HG03196 (cell line): ENCODE results near the gene MBD3L4.
"Not testable (repeated sequence)": the region's sequence is repeated elsewhere in the genome, so short reads cannot be mapped to it uniquely, and the experiment has no call there.

Experiments
- ATAC-seq: cut with Tn5 transposase; IDR thresholded peaks from one replicate; pipeline ENCODE4 v1.9.1; 2021; ENCODE audit not compliant: unreplicated experiment

The MBD3L4 gene

GRCh38 chr19:7040079-7040478 is at the start of gene MBD3L4:
MBD3L4 (minus strand) TSS chr19:7040179; CDS start chr19:7040144, 35 bp downstream.
- ATAC-seq = not testable (repeated sequence)

DNA sequence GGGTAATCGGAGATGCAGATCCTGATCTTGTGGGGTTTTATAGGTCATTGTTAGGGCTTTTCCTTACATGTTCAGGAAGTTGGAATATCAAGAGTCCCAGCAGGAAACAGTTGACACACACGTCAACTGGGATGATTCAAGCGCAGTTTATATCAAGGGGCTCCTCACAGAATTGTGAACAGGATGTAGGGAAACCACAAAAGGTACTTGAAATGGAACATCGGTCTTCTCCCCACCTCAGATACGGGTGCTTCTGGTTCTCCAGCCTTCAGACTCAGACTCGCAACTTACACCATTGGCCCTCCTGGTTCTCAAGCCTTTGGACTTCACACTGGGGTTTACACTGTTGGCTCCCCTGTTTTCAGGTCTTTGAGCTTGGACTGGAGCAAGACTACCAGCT is 49.0 kb upstream of the MBD3L4 start:
- no peak for ATAC-seq

DNA sequence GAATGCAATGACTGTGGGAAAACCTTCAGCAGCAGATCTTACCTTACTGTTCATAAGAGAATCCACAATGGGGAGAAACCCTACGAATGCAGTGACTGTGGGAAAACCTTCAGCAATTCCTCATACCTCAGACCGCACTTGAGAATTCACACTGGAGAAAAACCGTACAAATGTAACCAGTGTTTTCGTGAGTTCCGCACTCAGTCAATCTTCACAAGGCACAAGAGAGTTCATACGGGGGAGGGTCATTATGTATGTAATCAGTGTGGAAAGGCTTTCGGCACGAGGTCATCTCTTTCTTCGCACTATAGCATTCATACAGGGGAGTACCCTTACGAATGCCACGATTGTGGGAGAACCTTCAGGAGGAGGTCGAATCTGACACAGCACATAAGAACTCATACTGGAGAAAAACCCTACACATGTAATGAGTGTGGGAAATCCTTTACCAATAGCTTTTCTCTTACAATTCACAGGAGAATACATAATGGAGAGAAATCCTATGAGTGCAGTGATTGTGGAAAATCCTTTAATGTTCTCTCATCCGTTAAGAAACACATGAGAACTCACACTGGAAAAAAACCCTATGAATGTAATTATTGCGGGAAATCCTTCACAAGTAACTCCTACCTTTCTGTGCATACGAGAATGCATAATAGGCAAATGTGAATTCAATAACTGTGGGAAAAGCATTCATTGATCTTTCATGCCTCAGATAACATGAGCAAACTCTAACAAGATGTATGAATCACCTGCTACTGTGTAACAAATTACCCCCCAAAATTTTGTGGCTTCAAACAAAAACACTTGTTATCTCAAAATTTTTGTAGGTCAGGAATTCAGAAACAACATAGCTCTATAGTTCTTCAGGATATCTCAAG is 43.3 kb upstream of the MBD3L4 start:
- ATAC-seq = no peak

GRCh38 chr19:7078008-7078407 is 38.0 kb upstream of the MBD3L4 start:
- ATAC-seq = no peak

DNA sequence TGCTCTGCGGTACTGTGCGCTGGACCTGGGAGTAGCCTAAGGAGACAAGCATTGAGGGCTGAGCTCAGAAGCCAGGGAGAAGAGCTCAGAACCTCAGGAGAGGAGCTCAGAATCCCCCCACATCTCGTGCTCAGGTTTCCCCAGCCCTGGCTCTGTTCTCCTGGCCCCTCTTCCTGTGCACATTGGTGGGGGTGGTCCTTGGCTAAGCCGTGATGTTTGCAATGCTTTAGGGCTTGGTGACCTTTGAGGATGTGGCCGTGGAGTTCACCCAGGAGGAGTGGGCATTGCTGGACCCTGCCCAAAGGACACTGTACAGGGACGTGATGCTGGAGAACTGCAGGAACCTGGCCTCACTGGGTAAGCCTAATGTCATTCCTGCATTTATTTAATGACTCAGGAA is 36.2 kb upstream of the MBD3L4 start:
- ATAC-seq = no peak

GRCh38 chr19:7074705-7075282 is 34.8 kb upstream of the MBD3L4 start:
- no peak for ATAC-seq

GRCh38 chr19:7072541-7072940 is 32.6 kb upstream of the MBD3L4 start:
- ATAC-seq = no peak

- peak; percentile 21 for ATAC-seq
These were observed 29.9 kb upstream of the MBD3L4 start for GRCh38 chr19:7069904-7070226.

DNA sequence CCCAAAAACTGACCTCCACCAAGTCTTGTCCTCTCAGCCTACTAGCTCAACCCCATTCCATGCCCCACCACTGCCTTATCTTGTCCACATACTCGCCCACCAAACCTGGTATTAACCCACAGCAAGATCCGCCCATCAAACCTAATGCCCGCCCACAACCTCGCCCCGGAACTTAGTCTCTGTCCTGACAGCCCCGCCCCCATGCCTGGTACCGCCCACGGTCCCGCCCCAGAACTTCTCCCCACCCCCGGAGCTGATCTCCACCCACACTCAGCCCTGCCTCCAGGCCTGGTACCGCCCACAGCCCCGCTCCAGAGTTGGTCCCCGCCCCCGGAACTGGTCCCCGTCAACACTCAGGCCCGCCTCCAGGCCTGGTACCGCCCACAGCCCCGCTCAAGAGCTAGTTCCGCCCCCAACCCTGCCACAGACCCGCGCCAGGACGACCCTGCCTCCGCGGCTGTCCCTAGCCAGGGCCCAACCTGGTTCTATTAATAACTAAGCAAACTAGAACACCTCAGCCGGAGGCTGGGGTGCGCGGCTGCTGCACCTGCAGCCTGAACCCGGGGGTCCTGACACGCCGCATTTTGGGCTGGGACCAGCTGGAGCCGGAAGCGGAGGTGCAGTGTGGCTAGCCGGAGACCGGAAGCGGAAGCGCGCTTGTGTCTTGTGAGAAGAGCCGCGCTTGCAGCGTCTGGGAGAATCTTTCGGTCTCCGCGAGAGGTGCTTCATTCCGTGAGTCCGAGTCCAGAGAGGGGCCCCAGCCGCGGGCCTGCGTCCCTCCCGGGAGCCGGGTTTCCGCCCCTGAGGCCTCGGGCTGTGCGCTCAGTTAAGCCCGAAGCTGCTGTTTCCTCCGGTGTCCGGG is 29.3 kb upstream of the MBD3L4 start, which contains the start of gene ZNF557:
Gene ZNF557, plus strand, starts transcription at position 662 of the 862 bp plus-strand sequence. CDS start 5,372 bp downstream, outside the sequence.
- peak; percentile 91 for ATAC-seq

DNA sequence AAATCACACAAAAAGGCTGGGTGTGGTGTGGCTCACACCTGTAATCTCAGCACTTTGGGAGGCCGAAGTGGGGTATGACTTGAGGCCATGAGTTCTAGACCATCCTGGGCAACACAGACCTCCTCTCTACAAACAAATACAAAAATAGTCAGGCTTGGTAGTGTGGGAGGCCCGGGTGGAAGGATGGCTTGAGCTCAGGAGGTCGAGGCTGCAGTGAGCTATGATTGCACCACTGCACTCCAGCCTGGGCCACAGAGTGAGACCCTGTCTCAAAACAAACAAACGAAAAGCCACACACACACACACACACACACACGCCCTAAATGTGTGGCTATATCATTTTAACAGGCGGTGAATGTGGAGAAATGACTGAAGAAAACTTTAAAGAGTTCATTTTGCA is 28.6 kb upstream of the MBD3L4 start:
- ATAC-seq = no peak

DNA sequence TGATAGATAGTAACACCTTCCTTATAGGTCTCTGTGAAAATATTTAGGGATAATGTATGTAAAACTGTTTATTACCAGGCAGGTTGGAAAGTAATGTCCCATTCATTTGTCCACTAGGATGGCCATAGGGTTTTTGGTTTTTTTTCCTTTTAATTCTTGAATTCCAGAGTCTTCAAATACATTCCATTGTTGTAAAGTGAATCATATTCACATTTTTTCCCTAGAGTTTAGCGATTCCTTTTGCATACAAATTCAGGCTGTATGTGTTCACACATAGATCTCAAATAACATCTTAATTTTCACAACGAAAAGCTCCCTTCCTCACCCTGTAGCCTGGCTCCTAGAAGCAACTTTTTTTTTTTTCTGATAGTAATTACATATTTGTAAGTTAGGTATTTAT is 27.7 kb upstream of the MBD3L4 start:
- no peak for ATAC-seq

- not testable (repeated sequence) for ATAC-seq
These were observed 27.1 kb upstream of the MBD3L4 start for GRCh38 chr19:7067122-7067521.

DNA sequence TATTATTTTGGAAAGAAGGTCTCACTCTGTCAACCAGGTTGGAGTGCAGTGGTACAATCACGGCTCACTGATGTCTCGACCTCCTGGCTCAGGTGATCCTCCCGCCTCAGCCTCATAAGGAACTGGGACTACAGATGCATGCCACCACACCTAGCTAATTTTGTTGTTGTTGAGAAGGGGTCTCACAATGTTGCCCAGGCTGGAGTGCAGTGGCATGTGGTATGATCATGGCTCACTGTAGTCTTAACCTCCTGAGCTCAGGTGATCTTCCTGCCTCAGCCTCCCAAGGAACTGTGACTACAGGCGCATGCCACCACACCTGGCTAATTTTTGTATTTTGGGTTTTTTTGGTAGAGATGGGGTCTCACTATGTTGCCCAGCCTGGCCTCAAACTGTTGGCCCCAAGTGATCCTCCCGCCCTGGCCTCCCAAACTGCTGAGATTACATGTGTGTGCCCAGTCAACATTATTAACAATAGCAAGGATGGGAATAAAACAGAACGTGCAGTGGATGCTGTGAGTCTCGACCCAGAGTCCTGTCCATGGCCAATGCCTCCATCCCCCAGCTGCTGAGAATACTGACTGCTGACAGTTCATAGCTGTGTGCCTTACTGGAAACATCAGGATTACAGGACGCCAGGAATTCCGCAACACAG is 23.9 kb upstream of the MBD3L4 start:
- no peak for ATAC-seq

GRCh38 chr19:7063339-7063738 is 23.4 kb upstream of the MBD3L4 start:
- no peak for ATAC-seq

- ATAC-seq = not testable (repeated sequence)
These were observed 20.0 kb upstream of the MBD3L4 start for GRCh38 chr19:7059977-7060376.

DNA sequence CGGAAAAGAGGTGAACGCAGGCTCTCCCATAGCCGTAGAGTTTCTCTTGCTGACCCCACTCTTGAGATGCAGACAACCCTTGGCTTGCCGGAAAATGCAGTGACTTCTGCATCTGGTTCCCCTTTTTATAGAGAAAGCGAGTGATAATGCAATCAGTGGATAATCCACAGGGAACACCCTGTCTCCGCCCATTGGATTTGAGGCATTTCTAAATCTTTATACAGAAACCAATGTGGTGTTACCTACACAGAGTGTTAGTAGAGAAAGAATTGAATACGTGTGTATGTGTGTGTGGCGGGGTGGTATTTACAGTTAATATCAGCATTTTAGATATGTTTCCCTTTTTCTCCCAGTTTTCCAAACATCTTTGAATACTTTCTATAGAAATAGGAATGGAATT is 18.6 kb upstream of the MBD3L4 start, which contains the start of gene MBD3L3:
Gene MBD3L3, minus strand, starts transcription at position 101 of the 400 bp plus-strand sequence. Its CDS starts 71 bp downstream, at position 30.
- ATAC-seq = not testable (repeated sequence)

GRCh38 chr19:7056371-7056770 is 16.4 kb upstream of the MBD3L4 start:
- not testable (repeated sequence) for ATAC-seq

GRCh38 chr19:7055679-7056078 is 15.7 kb upstream of the MBD3L4 start:
- ATAC-seq = not testable (repeated sequence)

DNA sequence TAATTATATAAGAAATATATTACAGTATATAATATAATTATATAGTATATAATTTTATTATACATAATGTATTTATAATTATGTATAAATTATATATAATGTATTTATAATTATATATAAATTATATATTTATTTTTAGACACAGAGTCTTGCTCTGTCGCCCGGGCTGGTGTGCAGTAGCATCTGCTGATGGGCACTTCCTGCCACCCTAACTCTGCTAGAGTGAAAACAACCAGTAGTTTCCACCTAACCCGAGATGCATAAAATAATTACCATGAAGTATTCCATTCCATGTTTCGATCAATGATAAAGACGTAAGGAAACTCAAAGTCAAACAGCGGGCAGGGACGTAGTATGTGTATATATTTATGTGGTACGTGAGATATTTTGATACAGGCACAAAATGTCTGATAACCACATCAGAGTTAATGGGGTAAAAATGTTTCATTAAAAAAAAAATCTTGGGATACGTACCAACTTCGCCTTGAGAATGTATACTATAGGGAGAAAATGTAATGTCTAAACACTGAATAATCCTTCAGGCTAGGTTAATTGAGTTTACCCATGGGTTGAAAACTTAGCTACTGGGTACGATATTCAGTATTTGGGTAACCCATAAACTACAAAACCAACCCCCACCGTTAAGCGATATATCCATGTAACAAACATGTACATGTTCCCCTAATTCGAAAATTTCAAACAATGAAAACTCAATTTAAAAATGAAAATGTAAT is 14.8 kb upstream of the MBD3L4 start:
- ATAC-seq = not testable (repeated sequence)

GRCh38 chr19:7052896-7053295 is 12.9 kb upstream of the MBD3L4 start:
- not testable (repeated sequence) for ATAC-seq
